ENCODE results near the gene KIF16B.
"Not testable (repeated sequence)": the region's sequence is repeated elsewhere in the genome, so short reads cannot be mapped to it uniquely, and the experiment has no call there.

Gene KIF16B

GRCh38 chr20:16538779-16539178, 34.5 kb downstream of the KIF16B start:
- no peak overlapping the region for H3K4me3 Mint-ChIP-seq
- DNase-seq: no peak
- no peaks in the 10 kb centered on the region for H3K36me3 Mint-ChIP-seq (ENCODE audit: insufficient read depth)
- no peaks in the 10 kb centered on the region for H3K9me3 Mint-ChIP-seq
- H3K27ac Mint-ChIP-seq: no peak overlapping the region
- H3K27me3 Mint-ChIP-seq: no peaks in the 10 kb centered on the region
- no peak for ATAC-seq (replicated peaks)
- H3K4me1 Mint-ChIP-seq (ENCODE audit: low read depth in 2 of 2): peaks cover 4 to 5% of the 10 kb centered on the region in 2 donors

GRCh38 chr20:16537918-16538317, 35.3 kb downstream of the KIF16B start:
- no peaks in the 10 kb centered on the region for H3K27me3 Mint-ChIP-seq
- H3K4me1 Mint-ChIP-seq (ENCODE audit: low read depth in 2 of 2): peaks cover 4 to 5% of the 10 kb centered on the region in 2 donors
- no peak overlapping the region for H3K27ac Mint-ChIP-seq
- no peak overlapping the region for H3K4me3 Mint-ChIP-seq
- H3K36me3 Mint-ChIP-seq (ENCODE audit: insufficient read depth): no peaks in the 10 kb centered on the region
- no peaks in the 10 kb centered on the region for H3K9me3 Mint-ChIP-seq
- no peak for DNase-seq
- no peak for ATAC-seq (replicated peaks)

DNA sequence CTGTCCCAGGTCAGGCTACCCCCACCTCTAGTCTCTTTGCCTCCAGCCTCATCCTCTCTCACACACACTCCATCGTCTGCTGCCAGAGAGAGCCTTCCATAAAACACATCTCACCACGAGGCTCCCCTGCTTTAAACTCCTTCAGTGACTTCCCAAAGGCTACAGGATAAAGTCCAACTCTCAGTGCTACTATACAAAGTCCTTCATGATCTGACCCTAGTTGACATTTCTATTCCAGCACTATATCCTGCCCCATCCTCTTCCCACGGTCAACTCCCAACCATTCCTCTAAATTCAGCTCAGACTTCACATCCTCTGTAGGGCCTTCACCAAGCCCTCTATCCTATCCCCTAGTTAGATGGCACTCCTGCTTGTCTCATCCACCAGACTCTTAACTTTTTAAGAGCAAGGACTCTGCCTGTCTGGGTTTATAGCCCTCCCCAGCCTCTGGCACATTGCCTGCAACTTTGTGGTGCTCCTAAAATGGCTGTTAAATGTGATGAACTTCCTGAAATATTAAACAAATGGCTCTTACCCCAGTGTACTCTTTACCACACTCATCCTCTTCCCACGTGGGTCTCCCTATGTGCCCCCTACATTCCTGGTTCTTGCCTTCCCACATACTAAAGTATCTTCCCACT, 36.1 kb downstream of the KIF16B start:
- ATAC-seq (replicated peaks) (no peak), DNase-seq (no peak)
- H3K4me1 Mint-ChIP-seq (ENCODE audit: low read depth in 2 of 2): peaks cover under 1 to 4% of the 10 kb centered on the region in 2 donors
- no peaks in the 10 kb centered on the region for H3K27me3 Mint-ChIP-seq
- H3K4me3 Mint-ChIP-seq: no peak overlapping the region
- H3K36me3 Mint-ChIP-seq (ENCODE audit: insufficient read depth): no peaks in the 10 kb centered on the region
- no peaks in the 10 kb centered on the region for H3K9me3 Mint-ChIP-seq
- no peak overlapping the region for H3K27ac Mint-ChIP-seq

GRCh38 chr20:16535277-16535676, 38.0 kb downstream of the KIF16B start:
- ATAC-seq (replicated peaks) (no peak), DNase-seq (no peak)
- no peak overlapping the region for H3K27ac Mint-ChIP-seq
- no peaks in the 10 kb centered on the region for H3K9me3 Mint-ChIP-seq
- H3K4me3 Mint-ChIP-seq: no peak overlapping the region
- H3K27me3 Mint-ChIP-seq: no peaks in the 10 kb centered on the region
- peaks cover 0 to under 1% of the 10 kb centered on the region in 2 donors for H3K4me1 Mint-ChIP-seq (ENCODE audit: low read depth in 2 of 2)
- H3K36me3 Mint-ChIP-seq (ENCODE audit: insufficient read depth): no peaks in the 10 kb centered on the region

GRCh38 chr20:16533502-16533901, 39.7 kb downstream of the KIF16B start:
- Mint-ChIP-seq H3K36me3 (ENCODE audit: insufficient read depth) (no peaks in the 10 kb centered on the region), H3K4me1 (ENCODE audit: low read depth in 2 of 2) (peaks cover 0 to 3% of the 10 kb centered on the region in 2 donors), H3K4me3 (no peak overlapping the region), H3K27me3 (no peaks in the 10 kb centered on the region), H3K27ac (no peak overlapping the region), H3K9me3 (no peaks in the 10 kb centered on the region)
- DNase-seq (no peak), ATAC-seq (replicated peaks) (no peak)

DNA sequence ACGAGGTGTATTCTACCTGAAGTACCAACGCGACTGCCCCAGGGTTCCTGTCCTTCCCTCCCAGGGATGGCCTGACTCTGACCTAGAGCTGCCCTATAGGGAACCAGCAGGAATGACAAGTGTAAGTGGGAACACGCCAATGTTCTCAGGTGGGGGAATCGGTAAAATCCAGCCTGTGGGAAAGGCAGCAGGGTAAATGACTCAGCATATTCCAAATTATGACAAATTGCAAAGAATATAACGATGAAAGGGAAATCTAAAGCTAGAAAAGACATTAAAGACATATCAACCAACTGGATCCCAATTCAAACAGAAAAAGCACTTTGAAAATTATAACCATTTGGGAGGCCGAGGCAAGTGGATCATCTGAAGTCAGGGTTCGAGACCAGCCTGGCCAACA, 41.8 kb downstream of the KIF16B start:
- Mint-ChIP-seq H3K36me3 (ENCODE audit: insufficient read depth) (no peaks in the 10 kb centered on the region), H3K4me3 (no peak overlapping the region), H3K27me3 (no peaks in the 10 kb centered on the region), H3K9me3 (no peaks in the 10 kb centered on the region), H3K4me1 (ENCODE audit: low read depth in 2 of 2) (peaks cover 3% of the 10 kb centered on the region in 2 donors), H3K27ac (no peak overlapping the region)
- ATAC-seq (replicated peaks): no peak
- no peak for DNase-seq

- Mint-ChIP-seq H3K36me3 (ENCODE audit: insufficient read depth) (no peaks in the 10 kb centered on the region), H3K27me3 (no peaks in the 10 kb centered on the region), H3K27ac (no peak overlapping the region), H3K4me3 (no peak overlapping the region), H3K4me1 (ENCODE audit: low read depth in 2 of 2) (peaks cover 3% of the 10 kb centered on the region in 2 donors), H3K9me3 (no peaks in the 10 kb centered on the region)
- DNase-seq: no peak
- ATAC-seq (replicated peaks): no peak
Measured at GRCh38 chr20:16530201-16530681, 43.0 kb downstream of the KIF16B start.

DNA sequence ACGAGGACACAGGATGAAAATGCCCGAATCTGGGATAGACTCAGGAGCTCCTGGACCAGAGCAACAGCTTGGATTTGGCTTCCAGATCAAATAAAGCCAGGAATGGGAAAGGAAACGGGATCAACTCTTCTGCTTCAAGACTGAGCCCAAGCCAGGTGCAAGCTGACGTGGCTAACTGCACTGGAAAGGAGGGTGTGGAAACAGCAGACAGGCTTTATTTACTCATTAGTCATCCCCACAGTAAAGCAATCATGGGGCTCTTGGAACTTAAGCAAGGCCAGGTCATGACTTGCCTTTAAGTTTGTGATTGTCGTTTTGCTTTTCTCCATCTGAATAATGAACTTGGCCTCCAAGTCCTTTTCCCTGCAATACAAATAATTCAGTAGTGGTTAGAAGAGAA, 45.2 kb downstream of the KIF16B start:
- Mint-ChIP-seq H3K9me3 (peaks cover 0 to 3% of the 10 kb centered on the region in 2 donors), H3K27ac (no peak overlapping the region), H3K4me3 (no peak overlapping the region), H3K4me1 (ENCODE audit: low read depth in 2 of 2) (peaks cover 3% of the 10 kb centered on the region in 2 donors), H3K36me3 (ENCODE audit: insufficient read depth) (peaks cover 2% of the 10 kb centered on the region), H3K27me3 (no peaks in the 10 kb centered on the region)
- no peak for ATAC-seq (replicated peaks)
- DNase-seq: no peak

DNA sequence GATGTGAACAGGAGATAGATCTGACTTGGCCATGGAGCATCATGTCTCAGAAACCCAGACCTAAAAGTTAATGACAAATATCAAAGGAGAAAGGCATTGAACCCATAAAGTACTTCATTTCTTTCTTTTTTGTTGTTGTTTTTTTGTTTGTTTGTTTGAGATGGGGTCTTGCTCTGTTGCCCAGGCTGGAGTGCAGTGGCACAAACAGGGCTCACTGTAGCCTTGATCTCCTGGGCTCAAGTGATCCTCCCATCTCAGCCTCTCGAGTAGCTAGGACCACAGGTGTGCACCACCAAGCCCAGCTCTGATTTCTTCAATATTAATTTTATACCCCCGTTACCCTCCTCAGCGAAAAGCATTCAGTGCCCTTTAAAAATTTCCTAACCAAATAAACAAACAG, 45.8 kb downstream of the KIF16B start:
- no peak overlapping the region for H3K4me3 Mint-ChIP-seq
- DNase-seq (no peak), ATAC-seq (replicated peaks) (no peak)
- H3K27me3 Mint-ChIP-seq: no peaks in the 10 kb centered on the region
- no peak overlapping the region for H3K27ac Mint-ChIP-seq
- H3K9me3 Mint-ChIP-seq: peaks cover 0 to 3% of the 10 kb centered on the region in 2 donors
- H3K4me1 Mint-ChIP-seq (ENCODE audit: low read depth in 2 of 2): peaks cover 3% of the 10 kb centered on the region in 2 donors
- peaks cover 2% of the 10 kb centered on the region for H3K36me3 Mint-ChIP-seq (ENCODE audit: insufficient read depth)

DNA sequence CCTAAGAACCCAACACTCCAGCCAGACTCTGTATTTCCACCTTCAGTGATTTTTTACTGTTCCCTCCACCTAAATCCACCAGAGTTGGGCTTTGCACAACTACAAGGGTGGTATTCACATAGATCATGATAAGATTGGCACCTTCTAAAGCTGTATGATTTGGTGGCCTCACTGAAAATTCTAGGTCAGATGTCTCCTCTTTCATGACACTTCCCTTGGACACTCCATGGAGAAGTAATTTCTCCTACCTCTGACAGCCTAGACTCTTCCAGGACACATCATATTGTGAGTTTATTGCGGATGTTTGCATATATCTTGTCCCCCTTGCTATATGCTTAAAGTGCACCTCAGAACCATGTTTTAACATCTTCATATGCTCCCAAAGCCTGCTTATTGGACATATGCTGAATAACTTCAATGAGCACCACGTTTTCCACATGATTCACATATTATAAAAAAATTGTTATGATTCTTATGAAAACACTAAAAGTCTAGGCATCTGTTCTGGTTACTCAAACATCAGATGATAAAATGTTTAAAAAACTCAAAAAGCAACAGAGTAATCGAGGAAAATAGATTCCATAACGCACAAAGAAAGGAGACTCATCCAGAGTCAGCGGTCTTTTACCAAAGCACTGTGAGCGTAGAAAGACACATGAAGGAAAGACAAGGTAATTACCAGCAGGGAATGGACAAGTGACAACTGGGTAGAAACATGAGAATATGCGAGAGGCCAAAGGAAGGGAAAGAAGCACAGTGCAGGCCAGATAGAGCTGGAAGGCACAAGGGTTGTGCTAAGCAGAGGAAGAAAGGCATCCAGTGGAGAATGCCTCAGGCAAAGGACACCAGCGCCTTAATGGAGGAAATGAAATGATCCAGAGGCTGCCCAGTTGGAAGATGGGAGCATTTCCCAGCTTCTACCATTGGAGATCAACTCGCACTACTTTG, 46.5 kb downstream of the KIF16B start:
- Mint-ChIP-seq H3K27me3 (no peaks in the 10 kb centered on the region), H3K4me3 (no peak overlapping the region), H3K36me3 (ENCODE audit: insufficient read depth) (peaks cover 2% of the 10 kb centered on the region), H3K27ac (no peak overlapping the region), H3K9me3 (peaks cover 0 to 3% of the 10 kb centered on the region in 2 donors), H3K4me1 (ENCODE audit: low read depth in 2 of 2) (peaks cover 3% of the 10 kb centered on the region in 2 donors)
- no peak for DNase-seq
- ATAC-seq (replicated peaks): no peak

- H3K4me1 Mint-ChIP-seq (ENCODE audit: low read depth in 2 of 2); H3K4me3 Mint-ChIP-seq; H3K27me3 Mint-ChIP-seq; H3K27ac Mint-ChIP-seq; DNase-seq; H3K9me3 Mint-ChIP-seq; ATAC-seq (replicated peaks); H3K36me3 Mint-ChIP-seq (ENCODE audit: insufficient read depth): not testable (repeated sequence)
Measured at GRCh38 chr20:16522651-16523050, 50.6 kb downstream of the KIF16B start.

GRCh38 chr20:16520154-16520553, 53.1 kb downstream of the KIF16B start:
- ATAC-seq (replicated peaks) (no peak), DNase-seq (no peak)
- peaks cover 0 to 3% of the 10 kb centered on the region in 2 donors for H3K9me3 Mint-ChIP-seq
- no peaks in the 10 kb centered on the region for H3K4me1 Mint-ChIP-seq (ENCODE audit: low read depth in 2 of 2)
- peaks cover 2% of the 10 kb centered on the region for H3K36me3 Mint-ChIP-seq (ENCODE audit: insufficient read depth)
- no peaks in the 10 kb centered on the region for H3K27me3 Mint-ChIP-seq
- no peak overlapping the region for H3K4me3 Mint-ChIP-seq
- H3K27ac Mint-ChIP-seq: no peak overlapping the region

- not testable (repeated sequence) for H3K36me3 Mint-ChIP-seq (ENCODE audit: insufficient read depth); ATAC-seq (replicated peaks); H3K27ac Mint-ChIP-seq; H3K4me1 Mint-ChIP-seq (ENCODE audit: low read depth in 2 of 2); H3K27me3 Mint-ChIP-seq; H3K9me3 Mint-ChIP-seq; DNase-seq; H3K4me3 Mint-ChIP-seq
Measured at GRCh38 chr20:16519673-16520072, 53.6 kb downstream of the KIF16B start.

- Mint-ChIP-seq H3K9me3 (no peaks in the 10 kb centered on the region), H3K4me3 (no peak overlapping the region)
Measured at GRCh38 chr20:16518784-16519084, 54.5 kb downstream of the KIF16B start.

More at GRCh38 chr20:16518784-16519084, 54.5 kb downstream of the KIF16B start:
- ATAC-seq (replicated peaks): no peak
- no peak for DNase-seq
- Mint-ChIP-seq H3K4me1 (ENCODE audit: low read depth in 2 of 2) (no peaks in the 10 kb centered on the region), H3K27me3 (no peaks in the 10 kb centered on the region), H3K36me3 (ENCODE audit: insufficient read depth) (peaks cover 2% of the 10 kb centered on the region), H3K27ac (peak overlapping the region in 1 of 2 donors; percentile 57)
